Adrenal gland (tissue), 12 donors: ENCODE measurements around the gene YIPF3. TPM values are rescaled to one million over a fixed set of nuclear protein-coding genes. Genes with fewer than 3 reads are reported as not detected.
"Not testable (repeated sequence)": the region's sequence is repeated elsewhere in the genome, so short reads cannot be mapped to it uniquely, and the experiment has no call there.

Experiments used
- DNase-seq, 7 donors: peaks; one replicate each; pipeline ENCODE4 v3.0.0-alpha.2; 2019 to 2020
- H3K27ac ChIP-seq, 5 donors: fragments of 200-600 bp; sonication (generic) in 4 of 5; 1 replicate in 3 of 5; 2 replicates in 2 of 5; pipeline versions ENCODE4 v1.5.1 to v1.8.0; 2016 to 2020; ENCODE audit warnings: mild to moderate bottlenecking in 1 of 5
- H3K27me3 ChIP-seq: fragments of 200-600 bp; 2 replicates; pipeline ENCODE4 v1.8.0; 2021
- H3K36me3 ChIP-seq, 2 donors: fragments of 200-600 bp; replicated peaks in 1 of 2; 1 replicate in 1 of 2; 2 replicates in 1 of 2; pipeline versions ENCODE4 v1.5.1 to v1.8.0; 2018 to 2022
- H3K4me1 ChIP-seq, 2 donors: fragments of 200-600 bp; replicated peaks in 1 of 2; 1 replicate in 1 of 2; 2 replicates in 1 of 2; pipeline versions ENCODE4 v1.5.1 to v1.8.0; 2018 to 2021
- H3K4me3 ChIP-seq, 4 donors: fragments of 200-600 bp; sonication (generic) in 3 of 4; one replicate each; pipeline ENCODE4 v1.5.1; 2016 to 2018
- H3K9me3 ChIP-seq, 3 donors: fragments of 200-600 bp; sonication (generic) in 1 of 3; replicated peaks in 1 of 3; 1 replicate in 2 of 3; 2 replicates in 1 of 3; pipeline versions ENCODE4 v1.5.1 to v1.8.0; 2016 to 2021
- CTCF ChIP-seq, 6 experiments: fragments of 450-650 bp in 4 of 6; fragments of 200-600 bp in 2 of 6; sonication (generic) in 1 of 6; IDR thresholded peaks; 1 replicate in 5 of 6; 2 replicates in 1 of 6; pipeline versions ENCODE4 v1.5.1 to v1.8.0; 2016 to 2021; ENCODE audit warnings: antibody characterized with exemption in 6 of 6, mild to moderate bottlenecking in 2 of 6, moderate library complexity in 1 of 6
- POLR2A ChIP-seq, 2 donors: fragments of 450-650 bp; IDR thresholded peaks; one replicate each; pipeline ENCODE4 v1.6.1; 2017; ENCODE audit warnings: antibody characterized with exemption in 2 of 2, mild to moderate bottlenecking in 2 of 2, moderate library complexity in 1 of 2
- WGBS, 4 donors: extraction: QIAGEN DNeasy Blood & Tissue Kit in 2 of 4; methylation state at CpG; one replicate each; pipeline versions ENCODE4 v1.1.5 to v1.1.7; 2013 to 2017; 5-methylcytosine and 5-hydroxymethylcytosine counted together
- intact Hi-C, 2 donors: fragments of 100-400 bp; cut with DNase I; formaldehyde crosslinking; loops; one replicate each; pipeline versions ENCODE4 v1.14.1 to v1.15.0; 2022 to 2023
- polyA plus RNA-seq, 3 donors: library from polyadenylated mRNA; stranded (reverse); fragments of 200-250 nt in 2 of 3; fragments of 350-450 nt in 1 of 3; fragmentation: Illumina TruSeq in 1 of 3; extraction: RNeasy Lipid Tissue Mini Kit (QIAGEN cat#74804) in 1 of 3; gene quantifications; one replicate each; pipeline ENCODE4 v1.2.3, GENCODE V29; 2013 to 2014
- total RNA-seq, 9 donors: library from RNA; depleted of rRNA in 4 of 9; stranded (reverse); fragments of >200 nt in 4 of 9; fragments of 120-200 nt in 1 of 9; fragmentation: NEBNext Ultra II Directional in 1 of 9; extraction: Animal tissue kit (Norgen Biotek cat#: 25700) in 1 of 9; gene quantifications; one replicate each; pipeline versions ENCODE4 v1.1.0 to v1.2.4, GENCODE V29; 2013 to 2023
- donor health status: healthy with polysubstance abuse.
- donor health status: Bipolar disorder and iron deficiency.
- donor health status: DM: yes; HTN: yes; CAD: no.
- donor health status: DM: no; HTN: no; CAD: no.
- donor health status: DM: no; HTN: no; CAD: no.
- donor health status: DM: yes; HTN: yes; CAD: no.

The YIPF3 gene
- total and polyA plus RNA-seq, 12 donors, result 78.1 to 271 (median 148) TPM

GRCh38 chr6:43468240-43468639 lies 48.5 kb downstream of the YIPF3 start:
- DNase-seq, result no peak
- Histone ChIP-seq H3K27me3 (peaks cover 7% of the 10 kb centered on the region), H3K4me1 (no peaks in the 10 kb centered on the region), H3K27ac (no peak overlapping the region), H3K9me3 (no peaks in the 10 kb centered on the region), H3K36me3 (no peaks in the 10 kb centered on the region), H3K4me3 (no peak overlapping the region)
- no peak for TF ChIP-seq POLR2A (IDR thresholded peaks at IDR 0.05)
- TF ChIP-seq CTCF (IDR thresholded peaks at IDR 0.05), result no peak
- WGBS, 4 donors, result 80 to 84% (median 81%) methylated on average over 3 to 4 of the region's 4 CpGs
- intact Hi-C loops, result no loop called here

GRCh38 chr6:43467752-43468151 lies 49.0 kb downstream of the YIPF3 start:
- no peak for DNase-seq
- no peak for TF ChIP-seq CTCF (IDR thresholded peaks at IDR 0.05)
- TF ChIP-seq POLR2A (IDR thresholded peaks at IDR 0.05), result no peak
- WGBS, 4 donors, result 76 to 89% (median 82%) methylated on average over 4 of the region's 4 CpGs
- H3K36me3 ChIP-seq, result no peaks in the 10 kb centered on the region
- peaks cover 9% of the 10 kb centered on the region for H3K27me3 ChIP-seq
- H3K27ac ChIP-seq, result no peak overlapping the region
- no peaks in the 10 kb centered on the region for H3K9me3 ChIP-seq
- H3K4me3 ChIP-seq, result no peak overlapping the region
- no peaks in the 10 kb centered on the region for H3K4me1 ChIP-seq
- intact Hi-C loops, result no loop called here

- H3K9me3 ChIP-seq, H3K4me3 ChIP-seq, intact Hi-C loops, H3K36me3 ChIP-seq, H3K27ac ChIP-seq, DNase-seq, H3K4me1 ChIP-seq, H3K27me3 ChIP-seq: not testable (repeated sequence)
- 62 to 71% (median 66%) methylated on average over 5 of the region's 5 CpGs for WGBS, 4 donors
Measured at GRCh38 chr6:43467265-43467664, 49.5 kb downstream of the YIPF3 start.

GRCh38 chr6:43465948-43466347 lies 50.8 kb downstream of the YIPF3 start:
- intact Hi-C loops, result no loop called here
- Histone ChIP-seq H3K4me1 (no peaks in the 10 kb centered on the region), H3K9me3 (no peaks in the 10 kb centered on the region), H3K27me3 (peaks cover 9% of the 10 kb centered on the region), H3K27ac (no peak overlapping the region), H3K4me3 (no peak overlapping the region), H3K36me3 (no peaks in the 10 kb centered on the region)
- TF ChIP-seq POLR2A (IDR thresholded peaks at IDR 0.05), result no peak
- TF ChIP-seq CTCF (IDR thresholded peaks at IDR 0.05), result no peak
- DNase-seq, result no peak
- WGBS, 4 donors, result 52 to 70% (median 60%) methylated on average over 1 to 2 of the region's 2 CpGs

- no peak for DNase-seq
- Histone ChIP-seq H3K9me3 (no peaks in the 10 kb centered on the region), H3K27ac (no peak overlapping the region), H3K36me3 (no peaks in the 10 kb centered on the region), H3K4me1 (no peaks in the 10 kb centered on the region), H3K4me3 (no peak overlapping the region), H3K27me3 (peaks cover 9% of the 10 kb centered on the region)
- 74 to 84% (median 80%) methylated on average over 8 of the region's 8 CpGs for WGBS, 4 donors
- no peak for TF ChIP-seq POLR2A (IDR thresholded peaks at IDR 0.05)
- no peak for TF ChIP-seq CTCF (IDR thresholded peaks at IDR 0.05)
- intact Hi-C loops, result no loop called here
Measured at GRCh38 chr6:43464337-43464736, 52.4 kb downstream of the YIPF3 start.
